OCI-LY3 (cell line): ENCODE measurements around the gene LIFR.

Experiments used
- H2AFZ ChIP-seq: fragments of 200-600, 300-600 bp; shearing (Covaris generic); 2 replicates; pipeline ENCODE4 v1.6.0; 2014; ENCODE audit warnings: antibody characterized with exemption, low read depth, low read length
- H3K27ac ChIP-seq: fragments of 200-600, 300-600 bp; sonication (generic); 2 replicates; pipeline ENCODE4 v1.5.1; 2014; ENCODE audit warnings: mild to moderate bottlenecking, low read length, moderate library complexity, mixed read lengths
- H3K27me3 ChIP-seq: fragments of 200-600, 300-600 bp; sonication (generic); 2 replicates; pipeline ENCODE4 v1.6.1; 2014; ENCODE audit warnings: low read depth, low read length, mixed read lengths
- H3K36me3 ChIP-seq: fragments of 200-600, 300-600 bp; sonication (generic); replicated peaks from 2 replicates; pipeline ENCODE3; 2014; ENCODE audit warnings: low read depth, low read length, mixed read lengths
- H3K4me1 ChIP-seq: fragments of 300-600, 200-600 bp; sonication (generic); 2 replicates; pipeline ENCODE4 v1.6.1; 2014; ENCODE audit warnings: low read length, mixed read lengths
- H3K4me2 ChIP-seq: fragments of 200-600, 300-600 bp; sonication (generic); 2 replicates; pipeline ENCODE4 v1.6.1; 2014; ENCODE audit warnings: low read length, mixed read lengths
- H3K4me3 ChIP-seq: fragments of 300-600, 200-600 bp; sonication (generic); 2 replicates; pipeline ENCODE4 v1.5.1; 2014; ENCODE audit warnings: antibody characterized with exemption, mild to moderate bottlenecking, low read length, moderate library complexity
- H3K79me2 ChIP-seq: fragments of 300-600, 200-600 bp; shearing (Covaris generic); 2 replicates; pipeline ENCODE4 v1.6.1; 2014; ENCODE audit warnings: mild to moderate bottlenecking, low read length, mixed read lengths
- H3K9ac ChIP-seq: fragments of 300-600, 200-600 bp; shearing (Covaris generic); 2 replicates; pipeline ENCODE4 v1.6.0; 2014; ENCODE audit warnings: mild to moderate bottlenecking, low read length, moderate library complexity
- H3K9me3 ChIP-seq: fragments of 200-600, 300-600 bp; shearing (Covaris generic); 2 replicates; pipeline ENCODE4 v1.6.1; 2014; ENCODE audit warnings: low read length, mixed read lengths; ENCODE audit not compliant: insufficient read depth
- H4K20me1 ChIP-seq: fragments of 200-600, 300-600 bp; sonication (generic); 2 replicates; pipeline ENCODE4 v1.6.1; 2016; ENCODE audit warnings: low read length, mixed read lengths; ENCODE audit not compliant: insufficient read depth
- EZH2phosphoT487 ChIP-seq: fragments of 200-600 bp; shearing (Covaris generic); IDR thresholded peaks from 2 replicates; pipeline ENCODE4 v1.6.1; 2018; ENCODE audit warnings: antibody characterized with exemption, mixed run types, low read depth
- TF ChIP-seq, protein P1 (sequence below): fragments of 200-600, 300-600 bp; sonication (generic); IDR thresholded peaks from 2 replicates; pipeline ENCODE4 v1.5.1; 2014; ENCODE audit warnings: antibody characterized with exemption, low read length, low read depth

Gene LIFR

DNA sequence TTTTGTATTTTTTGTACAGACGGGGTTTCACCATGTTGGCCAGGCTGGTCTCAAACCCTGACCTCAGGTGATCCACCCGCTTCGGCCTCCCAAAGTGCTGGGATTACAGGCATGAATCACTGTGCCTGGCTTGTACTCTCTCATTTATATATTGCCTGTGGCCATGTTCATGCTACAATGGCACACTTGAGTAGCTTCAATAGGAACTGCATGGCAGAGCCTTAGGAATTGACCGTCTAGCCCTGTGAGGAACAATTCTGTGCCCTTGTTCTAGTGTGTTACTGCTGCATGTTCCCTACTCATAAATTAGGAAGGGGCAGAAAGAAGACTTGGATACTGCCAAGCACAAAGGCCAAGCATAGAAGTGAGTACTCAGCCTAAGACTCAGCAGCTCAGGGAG lies 104.2 kb downstream of the LIFR start:
- no peaks in the 10 kb centered on the region for H3K36me3 ChIP-seq
- peaks cover 8% of the 10 kb centered on the region for H3K4me1 ChIP-seq
- no peaks in the 10 kb centered on the region for H3K9me3 ChIP-seq
- TF ChIP-seq, protein P1, sequence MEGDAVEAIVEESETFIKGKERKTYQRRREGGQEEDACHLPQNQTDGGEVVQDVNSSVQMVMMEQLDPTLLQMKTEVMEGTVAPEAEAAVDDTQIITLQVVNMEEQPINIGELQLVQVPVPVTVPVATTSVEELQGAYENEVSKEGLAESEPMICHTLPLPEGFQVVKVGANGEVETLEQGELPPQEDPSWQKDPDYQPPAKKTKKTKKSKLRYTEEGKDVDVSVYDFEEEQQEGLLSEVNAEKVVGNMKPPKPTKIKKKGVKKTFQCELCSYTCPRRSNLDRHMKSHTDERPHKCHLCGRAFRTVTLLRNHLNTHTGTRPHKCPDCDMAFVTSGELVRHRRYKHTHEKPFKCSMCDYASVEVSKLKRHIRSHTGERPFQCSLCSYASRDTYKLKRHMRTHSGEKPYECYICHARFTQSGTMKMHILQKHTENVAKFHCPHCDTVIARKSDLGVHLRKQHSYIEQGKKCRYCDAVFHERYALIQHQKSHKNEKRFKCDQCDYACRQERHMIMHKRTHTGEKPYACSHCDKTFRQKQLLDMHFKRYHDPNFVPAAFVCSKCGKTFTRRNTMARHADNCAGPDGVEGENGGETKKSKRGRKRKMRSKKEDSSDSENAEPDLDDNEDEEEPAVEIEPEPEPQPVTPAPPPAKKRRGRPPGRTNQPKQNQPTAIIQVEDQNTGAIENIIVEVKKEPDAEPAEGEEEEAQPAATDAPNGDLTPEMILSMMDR, result no peak
- TF ChIP-seq EZH2phosphoT487, result no peak
- H3K79me2 ChIP-seq, result no peaks in the 10 kb centered on the region
- H3K27ac ChIP-seq, result no peak overlapping the region
- no peak overlapping the region for H3K4me2 ChIP-seq
- H2AFZ ChIP-seq, result no peak overlapping the region
- H3K4me3 ChIP-seq, result no peak overlapping the region
- H4K20me1 ChIP-seq, result peaks cover 77% of the 10 kb centered on the region
- H3K9ac ChIP-seq, result no peak overlapping the region
- H3K27me3 ChIP-seq, result peaks cover 83% of the 10 kb centered on the region

DNA sequence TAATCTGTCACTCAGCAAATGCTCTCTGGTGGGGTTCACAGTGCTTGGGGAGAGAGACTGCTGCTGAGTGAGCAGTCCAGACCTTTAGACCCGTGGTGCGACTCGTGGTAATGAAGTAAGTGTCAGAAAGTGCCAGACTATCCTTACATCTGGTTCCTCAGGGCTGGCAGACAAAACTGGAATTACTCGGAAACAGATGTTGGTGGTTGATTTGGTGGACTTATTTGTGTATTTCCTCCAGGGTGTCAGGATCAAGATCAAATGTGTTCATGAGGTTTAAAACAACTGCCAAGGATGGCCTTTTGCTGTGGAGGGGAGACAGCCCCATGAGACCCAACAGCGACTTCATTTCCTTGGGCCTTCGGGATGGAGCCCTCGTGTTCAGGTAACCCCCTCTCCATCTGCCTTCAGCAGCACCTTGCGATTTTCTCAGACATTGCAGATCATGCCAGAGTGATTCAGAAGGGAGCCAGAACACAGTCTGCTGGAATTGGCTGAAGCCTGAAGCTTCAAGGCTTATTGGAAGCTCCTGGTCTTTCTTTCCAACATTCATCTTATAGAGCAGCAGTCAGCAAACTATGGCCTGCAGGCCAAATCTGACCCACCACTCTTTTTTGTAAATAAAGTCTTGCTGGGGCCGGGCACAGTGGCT lies 105.2 kb downstream of the LIFR start:
- Histone ChIP-seq H4K20me1 (peaks cover 72% of the 10 kb centered on the region), H3K9ac (no peak overlapping the region), H3K27ac (no peak overlapping the region), H3K4me2 (no peak overlapping the region), H2AFZ (no peak overlapping the region), H3K4me1 (peaks cover 8% of the 10 kb centered on the region), H3K9me3 (no peaks in the 10 kb centered on the region), H3K79me2 (no peaks in the 10 kb centered on the region), H3K4me3 (no peak overlapping the region), H3K27me3 (peaks cover 82% of the 10 kb centered on the region), H3K36me3 (no peaks in the 10 kb centered on the region)
- no peak for TF ChIP-seq EZH2phosphoT487
- TF ChIP-seq, protein P1, result no peak

DNA sequence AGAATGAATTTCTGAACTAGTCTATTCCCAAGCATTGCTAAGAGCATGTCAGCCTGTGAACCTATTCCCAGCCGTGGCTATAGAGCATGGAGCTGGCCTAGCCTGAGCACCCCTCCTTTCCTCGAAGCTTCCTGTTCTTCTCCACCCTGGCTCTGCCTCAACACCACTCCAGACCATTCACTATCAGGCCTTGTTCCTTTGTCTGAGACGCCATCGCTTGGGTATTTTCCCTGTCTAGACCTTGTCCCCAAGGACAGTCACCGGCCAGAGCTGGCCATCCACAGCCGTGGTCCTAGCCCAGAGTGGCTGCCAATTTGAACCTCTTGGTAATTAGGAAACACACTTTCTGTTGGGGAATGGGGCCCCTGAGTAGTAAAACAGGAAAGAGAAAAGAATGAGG lies 105.8 kb downstream of the LIFR start:
- Histone ChIP-seq H3K79me2 (no peaks in the 10 kb centered on the region), H3K27ac (no peak overlapping the region), H3K27me3 (peaks cover 77% of the 10 kb centered on the region), H3K9ac (no peak overlapping the region), H3K4me3 (no peak overlapping the region), H4K20me1 (peaks cover 67% of the 10 kb centered on the region), H3K4me2 (no peak overlapping the region), H3K9me3 (no peaks in the 10 kb centered on the region), H3K36me3 (no peaks in the 10 kb centered on the region), H2AFZ (no peak overlapping the region), H3K4me1 (peaks cover 8% of the 10 kb centered on the region)
- TF ChIP-seq EZH2phosphoT487, result no peak
- TF ChIP-seq, protein P1, result no peak

DNA sequence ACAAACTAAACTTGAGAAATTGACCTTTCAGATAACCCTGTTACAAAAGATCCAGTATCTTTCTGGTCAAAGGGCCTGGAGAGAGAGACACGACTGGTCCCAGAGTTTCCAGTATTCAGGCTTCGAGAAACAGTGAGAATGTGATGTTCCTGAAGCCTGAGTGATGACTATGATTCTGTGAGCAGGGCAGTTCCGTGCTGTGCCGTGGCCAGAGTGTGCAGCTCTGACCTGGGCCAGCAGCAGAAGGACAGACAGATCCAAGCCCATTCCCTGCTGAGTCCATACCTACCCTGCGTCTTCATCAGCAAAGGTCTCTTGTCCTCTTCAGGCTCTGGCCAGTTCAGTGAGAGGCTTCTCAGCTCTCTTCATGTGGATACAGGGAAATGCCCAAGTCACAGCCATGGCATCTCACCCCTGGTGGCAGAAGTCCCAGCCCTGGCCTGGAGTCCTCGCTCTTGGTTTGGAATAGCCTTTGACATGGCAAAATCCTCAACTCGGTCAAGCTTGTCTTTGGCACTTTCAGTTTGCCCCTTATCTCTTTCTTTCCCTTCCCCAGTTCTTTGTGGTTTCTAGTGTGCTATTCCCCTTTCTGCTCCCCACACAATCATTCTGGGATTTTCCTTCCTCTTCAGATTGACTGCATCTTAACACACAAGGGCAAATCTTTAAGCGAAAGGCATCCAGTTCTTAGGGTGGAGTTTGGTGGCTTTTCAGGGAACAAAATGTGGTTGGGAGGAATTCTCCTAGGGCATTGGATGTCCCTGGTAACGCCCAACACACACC lies 107.7 kb downstream of the LIFR start:
- Histone ChIP-seq H3K4me3 (no peak overlapping the region), H2AFZ (no peak overlapping the region), H3K9me3 (no peaks in the 10 kb centered on the region), H3K4me2 (no peak overlapping the region), H3K27ac (no peak overlapping the region), H3K27me3 (peaks cover 62% of the 10 kb centered on the region), H3K79me2 (no peaks in the 10 kb centered on the region), H3K9ac (no peak overlapping the region), H4K20me1 (peaks cover 53% of the 10 kb centered on the region), H3K4me1 (peaks cover 6% of the 10 kb centered on the region), H3K36me3 (no peaks in the 10 kb centered on the region)
- TF ChIP-seq, protein P1, result no peak
- no peak for TF ChIP-seq EZH2phosphoT487
